ENCODE results near the gene LSM7.

- TF ChIP-seq, protein P1, sequence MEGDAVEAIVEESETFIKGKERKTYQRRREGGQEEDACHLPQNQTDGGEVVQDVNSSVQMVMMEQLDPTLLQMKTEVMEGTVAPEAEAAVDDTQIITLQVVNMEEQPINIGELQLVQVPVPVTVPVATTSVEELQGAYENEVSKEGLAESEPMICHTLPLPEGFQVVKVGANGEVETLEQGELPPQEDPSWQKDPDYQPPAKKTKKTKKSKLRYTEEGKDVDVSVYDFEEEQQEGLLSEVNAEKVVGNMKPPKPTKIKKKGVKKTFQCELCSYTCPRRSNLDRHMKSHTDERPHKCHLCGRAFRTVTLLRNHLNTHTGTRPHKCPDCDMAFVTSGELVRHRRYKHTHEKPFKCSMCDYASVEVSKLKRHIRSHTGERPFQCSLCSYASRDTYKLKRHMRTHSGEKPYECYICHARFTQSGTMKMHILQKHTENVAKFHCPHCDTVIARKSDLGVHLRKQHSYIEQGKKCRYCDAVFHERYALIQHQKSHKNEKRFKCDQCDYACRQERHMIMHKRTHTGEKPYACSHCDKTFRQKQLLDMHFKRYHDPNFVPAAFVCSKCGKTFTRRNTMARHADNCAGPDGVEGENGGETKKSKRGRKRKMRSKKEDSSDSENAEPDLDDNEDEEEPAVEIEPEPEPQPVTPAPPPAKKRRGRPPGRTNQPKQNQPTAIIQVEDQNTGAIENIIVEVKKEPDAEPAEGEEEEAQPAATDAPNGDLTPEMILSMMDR (IDR thresholded peaks at IDR 0.05) = no peak
- no peak for TF ChIP-seq POLR2AphosphoS5 (IDR thresholded peaks at IDR 0.05)
- TF ChIP-seq POLR2A (IDR thresholded peaks at IDR 0.05; ENCODE audit: low read depth) = no peak
Measured at GRCh38 chr19:2329149-2329478, 728 bp upstream of the LSM7 start.

Measured in esophagus muscularis mucosa (tissue), 3 donors.